IMR-90 (cell line): Measurements from ENCODE around the gene GNB1L. TPM values are rescaled to one million over a fixed set of nuclear protein-coding genes. Genes with fewer than 3 reads are reported as not detected.

Experiments
- ATAC-seq: fragments of 200-7000 bp; cut with Tn5 transposase; 2 replicates; pipeline ENCODE4 v1.9.1; 2020; ENCODE audit warnings: low read depth, mild to moderate bottlenecking, moderate library complexity
- Bru-seq: library from RNA; stranded (reverse); fragments of 400-500 nt; gene quantifications from one replicate; lab custom pipeline; 2021; lab: Mats Ljungman, UMichigan
- BruChase-seq, 2 experiments: library from RNA; stranded (reverse); fragments of 400-500 nt; gene quantifications; one replicate each; lab custom pipeline; 2021; lab: Mats Ljungman, UMichigan
- BruUV-seq: library from RNA; stranded (reverse); fragments of 400-500 nt; replicated peaks from 2 replicates; lab custom pipeline; 2021; lab: Mats Ljungman, UMichigan
- CTCF ChIA-PET: fragments of 300-600 bp; formaldehyde crosslinking; extraction: SDS; loops from one replicate; lab custom pipeline; 2021; ENCODE audit warnings: antibody characterized with exemption; lab: Yijun Ruan, JAX
- POLR2A ChIA-PET: fragments of 300-600 bp; sonication (Branson Sonifier 250); formaldehyde crosslinking; loops from one replicate; lab custom pipeline; 2022; ENCODE audit warnings: antibody characterized with exemption; ENCODE audit not compliant: unreplicated experiment; lab: Charles Lee
- DNase-seq: peaks from one replicate; pipeline ENCODE4 v3.0.0; 2013
- H2AFZ ChIP-seq: replicated peaks from 2 replicates; pipeline ENCODE3; 2013; ENCODE audit warnings: low read length, mild to moderate bottlenecking; ENCODE audit not compliant: poor library complexity
- H2AK5ac ChIP-seq: 2 replicates; pipeline ENCODE4 v1.6.1; 2013; ENCODE audit warnings: low read depth, low read length, inconsistent platforms
- H2AK9ac ChIP-seq: replicated peaks from 2 replicates; pipeline ENCODE3; 2013; ENCODE audit warnings: mild to moderate bottlenecking, low read depth, low read length, moderate library complexity; ENCODE audit not compliant: poor library complexity
- H2BK120ac ChIP-seq: 2 replicates; pipeline ENCODE4 v1.6.1; 2013; ENCODE audit warnings: low read depth, low read length, inconsistent platforms
- H2BK15ac ChIP-seq: 3 replicates; pipeline ENCODE4 v1.6.1; 2013; ENCODE audit warnings: low read depth, low read length, inconsistent platforms
- H2BK20ac ChIP-seq: 2 replicates; pipeline ENCODE4 v1.6.1; 2013; ENCODE audit warnings: low read depth, mild to moderate bottlenecking, inconsistent platforms, low read length, moderate library complexity
- H2BK5ac ChIP-seq: 2 replicates; pipeline ENCODE4 v1.6.1; 2013; ENCODE audit warnings: mild to moderate bottlenecking, low read depth, low read length, inconsistent platforms; ENCODE audit not compliant: poor library complexity, severe bottlenecking
- H3K14ac ChIP-seq: replicated peaks from 2 replicates; pipeline ENCODE4 v1.6.1; 2013; ENCODE audit warnings: low read depth, low read length, inconsistent platforms
- H3K18ac ChIP-seq: 2 replicates; pipeline ENCODE4 v1.6.1; 2013; ENCODE audit warnings: low read depth, low read length, control low read depth
- H3K23ac ChIP-seq: 2 replicates; pipeline ENCODE4 v1.6.1; 2013; ENCODE audit warnings: low read depth, low read length, inconsistent platforms
- H3K27ac ChIP-seq: 2 replicates; pipeline ENCODE4 v1.5.1; 2013; ENCODE audit warnings: mild to moderate bottlenecking, control low read depth, low read length; ENCODE audit not compliant: insufficient read depth
- H3K27me3 ChIP-seq: 2 replicates; pipeline ENCODE4 v1.6.1; 2013; ENCODE audit warnings: low read length; ENCODE audit not compliant: control insufficient read depth, insufficient read depth
- H3K36me3 ChIP-seq: 2 replicates; pipeline ENCODE4 v1.6.1; 2013; ENCODE audit warnings: low read length, mixed read lengths; ENCODE audit not compliant: control insufficient read depth, insufficient read depth
- H3K4ac ChIP-seq: 2 replicates; pipeline ENCODE4 v1.6.1; 2013; ENCODE audit warnings: low read depth, low read length, inconsistent platforms
- H3K4me1 ChIP-seq: 2 replicates; pipeline ENCODE4 v1.6.1; 2013; ENCODE audit warnings: low read length, mixed read lengths; ENCODE audit not compliant: control insufficient read depth, insufficient read depth
- H3K4me2 ChIP-seq: 2 replicates; pipeline ENCODE4 v1.6.1; 2013; ENCODE audit warnings: low read depth, mild to moderate bottlenecking, control low read depth, low read length, moderate library complexity
- H3K4me3 ChIP-seq: 2 replicates; pipeline ENCODE4 v1.5.1; 2013; ENCODE audit warnings: low read depth, mild to moderate bottlenecking, control low read depth, low read length, moderate library complexity; ENCODE audit not compliant: insufficient read depth
- H3K56ac ChIP-seq: 2 replicates; pipeline ENCODE4 v1.6.1; 2013; ENCODE audit warnings: low read length, inconsistent platforms; ENCODE audit not compliant: insufficient read depth; ENCODE audit errors: extremely low read depth
- H3K79me1 ChIP-seq, 2 experiments: 2 replicates each; pipeline ENCODE4 v1.6.1; 2013; ENCODE audit warnings: low read length in 2 of 2, inconsistent platforms in 1 of 2, low read depth in 1 of 2
- H3K9ac ChIP-seq: 2 replicates; pipeline ENCODE4 v1.6.1; 2013; ENCODE audit warnings: low read depth, low read length, control low read depth
- H3K9me1 ChIP-seq: 2 replicates; pipeline ENCODE4 v1.6.1; 2013; ENCODE audit warnings: low read length, inconsistent platforms; ENCODE audit not compliant: insufficient read depth
- H3K9me3 ChIP-seq: 2 replicates; pipeline ENCODE4 v1.6.1; 2013; ENCODE audit warnings: low read length; ENCODE audit not compliant: control insufficient read depth, insufficient read depth
- H4K20me1 ChIP-seq: 2 replicates; pipeline ENCODE4 v1.6.1; 2013; ENCODE audit warnings: low read length, inconsistent platforms; ENCODE audit not compliant: insufficient read depth
- H4K5ac ChIP-seq: 2 replicates; pipeline ENCODE4 v1.6.1; 2013; ENCODE audit warnings: mild to moderate bottlenecking, low read depth, low read length, control low read depth
- H4K8ac ChIP-seq, 2 experiments: 2 replicates each; pipeline ENCODE4 v1.6.1; 2013; ENCODE audit warnings: low read depth in 2 of 2, low read length in 2 of 2, control low read depth in 1 of 2, inconsistent platforms in 1 of 2
- H4K91ac ChIP-seq: 2 replicates; pipeline ENCODE4 v1.6.1; 2013; ENCODE audit warnings: low read depth, low read length, inconsistent platforms; ENCODE audit not compliant: insufficient read depth
- BHLHE40 ChIP-seq: fragments of 150-350 bp; IDR thresholded peaks from 2 replicates; pipeline ENCODE4 v1.6.1; 2016; ENCODE audit warnings: mild to moderate bottlenecking, low read depth, low read length
- CEBPB ChIP-seq: IDR thresholded peaks from 2 replicates; pipeline ENCODE4 v1.6.1; 2012; ENCODE audit warnings: low read depth, low read length, improper control_type of control experiment
- CHD1 ChIP-seq: IDR thresholded peaks from 2 replicates; pipeline ENCODE4 v1.6.1; 2012; ENCODE audit warnings: low read depth, low read length, improper control_type of control experiment
- CTCF ChIP-seq: conservative IDR thresholded peaks from 2 replicates; pipeline ENCODE4 v1.5.1; 2012; ENCODE audit warnings: mild to moderate bottlenecking, low read depth, low read length, improper control_type of control experiment
- FOS ChIP-seq: fragments of 150-350 bp; IDR thresholded peaks from 2 replicates; pipeline ENCODE4 v1.6.1; 2016; ENCODE audit warnings: low read depth, low read length
- MAZ ChIP-seq: IDR thresholded peaks from 2 replicates; pipeline ENCODE4 v1.6.1; 2012; ENCODE audit warnings: low read depth, mild to moderate bottlenecking, low read length, improper control_type of control experiment, moderate library complexity, borderline replicate concordance
- MXI1 ChIP-seq: IDR thresholded peaks from 2 replicates; pipeline ENCODE4 v1.6.1; 2012; ENCODE audit warnings: low read depth, mild to moderate bottlenecking, low read length, moderate library complexity, borderline replicate concordance
- POLR2A ChIP-seq: IDR thresholded peaks from 2 replicates; pipeline ENCODE4 v1.6.1; 2012; ENCODE audit warnings: mild to moderate bottlenecking, low read depth, low read length
- RAD21 ChIP-seq: IDR thresholded peaks from 2 replicates; pipeline ENCODE4 v1.6.1; 2012; ENCODE audit warnings: low read length, improper control_type of control experiment
- RFX5 ChIP-seq: IDR thresholded peaks from 2 replicates; pipeline ENCODE4 v1.8.0; 2012; ENCODE audit warnings: low read depth, mild to moderate bottlenecking, low read length, moderate library complexity
- SMC3 ChIP-seq: fragments of 150-350 bp; IDR thresholded peaks from 2 replicates; pipeline ENCODE4 v1.6.1; 2016; ENCODE audit warnings: low read depth, mild to moderate bottlenecking, antibody characterized with exemption, low read length, moderate library complexity
- WGBS, 2 experiments: methylation state at CpG; one replicate each; pipeline versions ENCODE4 v1.1.5 to v1.1.7; 2013; ENCODE audit warnings: missing lambda C conversion rate in 2 of 2; ENCODE audit not compliant: insufficient read length in 1 of 2; ENCODE audit errors: extremely low coverage in 2 of 2; 5-methylcytosine and 5-hydroxymethylcytosine counted together
- dilution Hi-C: fragments of 300-500 bp; cut with HindIII; formaldehyde crosslinking; loops from one replicate; pipeline ENCODE4 v1.14.3; 2018; ENCODE audit warnings: low sequenced_read_pairs; ENCODE audit not compliant: unreplicated experiment
- in situ Hi-C: fragments of 300-500 bp; cut with MboI; formaldehyde crosslinking; loops from 3 replicates; pipeline ENCODE4 v1.14.3; 2019; ENCODE audit warnings: low sequenced_read_pairs, inconsistent platforms, mixed read lengths
- intact Hi-C: fragments of 100-400 bp; cut with micrococcal nuclease; formaldehyde crosslinking; loops from 2 replicates; pipeline ENCODE4 v1.10.0; 2022
- long read RNA-seq: library from polyadenylated mRNA; unstranded; transcript quantifications from one replicate; pipeline ENCODE4 v2.0.0, GENCODE V29; 2021; ENCODE audit not compliant: unreplicated experiment
- polyA plus RNA-seq, 3 experiments: library from polyadenylated mRNA; depleted of rRNA; stranded (reverse); fragments of >200 nt; gene quantifications; 2 replicates each; pipeline ENCODE4 v1.2.3, GENCODE V29; 2012; ENCODE audit warnings: low replicate concordance in 1 of 3
- total RNA-seq: library from RNA; depleted of rRNA; stranded (reverse); fragments of >200 nt; gene quantifications from 2 replicates; pipeline ENCODE4 v1.2.3, GENCODE V29; 2012; rRNA removed
- TF ChIP-seq, protein P1 (sequence below): fragments of 150-350 bp; IDR thresholded peaks from 2 replicates; pipeline ENCODE4 v1.6.1; 2017; ENCODE audit warnings: mild to moderate bottlenecking, antibody characterized with exemption, low read length, low read depth

The GNB1L gene, protein sequence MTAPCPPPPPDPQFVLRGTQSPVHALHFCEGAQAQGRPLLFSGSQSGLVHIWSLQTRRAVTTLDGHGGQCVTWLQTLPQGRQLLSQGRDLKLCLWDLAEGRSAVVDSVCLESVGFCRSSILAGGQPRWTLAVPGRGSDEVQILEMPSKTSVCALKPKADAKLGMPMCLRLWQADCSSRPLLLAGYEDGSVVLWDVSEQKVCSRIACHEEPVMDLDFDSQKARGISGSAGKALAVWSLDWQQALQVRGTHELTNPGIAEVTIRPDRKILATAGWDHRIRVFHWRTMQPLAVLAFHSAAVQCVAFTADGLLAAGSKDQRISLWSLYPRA
- total RNA-seq (1.7 and 2.5 TPM in 2 replicates), polyA plus RNA-seq (2012; rRNA removed) (4.4 and 5.5 TPM in 2 replicates), Bru-seq, nascent RNA (percentile 47 among the genes with signal in this experiment), BruChase-seq, experiment 1, labeled RNA remaining after a 6-hour chase (percentile 59 among the genes with signal in this experiment), BruChase-seq, experiment 2, labeled RNA remaining after a 2-hour chase (percentile 72 among the genes with signal in this experiment)
- polyA plus RNA-seq (2012; cell fraction: cytosol; rRNA removed): 5.3 and 8.3 TPM in 2 replicates
- polyA plus RNA-seq (2012; cell fraction: nucleus; rRNA removed; ENCODE audit: low replicate concordance): 3.5 and 12.3 TPM in 2 replicates
- long read RNA-seq, full-length matches to known transcripts: 3 of 14 reads
- long read RNA-seq, partial matches to known transcripts: 2 of 14 reads
- long read RNA-seq, other reads (novel, unspliced or antisense): 9 of 14 reads

DNA sequence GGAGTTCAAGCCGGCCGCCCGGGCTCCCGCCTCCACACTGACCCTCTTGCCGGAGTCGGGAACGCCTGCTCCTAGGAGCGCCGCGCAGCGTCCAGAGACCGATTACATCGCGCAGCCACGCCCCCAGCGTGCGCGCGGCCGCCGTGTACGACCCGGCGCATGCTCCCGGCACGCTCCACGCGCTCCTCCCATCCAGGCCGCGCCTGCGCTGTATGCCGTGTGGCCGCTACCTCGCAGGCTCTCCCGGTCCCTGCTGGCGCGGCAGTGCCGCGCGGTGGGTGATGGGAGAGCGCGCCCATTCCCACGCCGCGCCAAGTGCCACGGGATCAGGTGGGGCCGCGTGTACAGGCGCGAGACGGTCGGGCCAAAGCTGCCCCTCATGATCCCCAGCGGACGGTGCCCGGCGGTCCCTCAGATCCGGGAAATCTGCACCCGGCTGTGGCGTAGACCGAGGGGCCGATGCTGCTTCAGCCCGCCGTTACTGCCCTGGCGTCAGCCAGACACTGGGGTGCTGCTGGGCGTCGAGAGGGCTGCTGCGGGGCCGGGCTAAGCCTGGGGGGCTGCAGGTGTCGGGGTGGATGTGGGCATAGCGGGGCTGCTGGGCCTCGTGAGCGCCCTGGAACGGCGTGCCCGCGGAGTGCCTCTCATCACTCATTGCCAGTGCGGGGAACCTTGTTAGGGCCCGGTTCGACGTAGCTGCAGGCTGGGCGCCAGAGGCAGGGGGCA lies at the start of gene GNB1L, which contains the start of gene RTL10:
Gene GNB1L, minus strand, starts transcription at position 97 of the 726 bp plus-strand sequence. CDS start 33,519 bp downstream, outside the sequence.
Gene RTL10, minus strand, starts transcription at position 97 of the 726 bp plus-strand sequence. CDS start 2,613 bp downstream, outside the sequence.
- DNase-seq (peak; percentile 96), ATAC-seq (peak; percentile 94)
- peaks cover 16% of the 10 kb centered on the region for H3K4me1 ChIP-seq
- H3K4me2 ChIP-seq: peak within 1 kb of the TSS; percentile 97
- H2AK9ac ChIP-seq: peak within 1 kb of the TSS; percentile 95
- peaks cover 17% of the 10 kb centered on the region for H3K9me1 ChIP-seq
- H3K4ac ChIP-seq: peak within 1 kb of the TSS; percentile 96
- POLR2A ChIA-PET: no interaction called here
- peak within 1 kb of the TSS; percentile 90 for H3K9ac ChIP-seq
- peak within 1 kb of the TSS; percentile 50 for H2BK120ac ChIP-seq
- in situ Hi-C loops (no loop called here), intact Hi-C loops (loop anchor here (1.0 to 5.0 kb wide), 2 partner anchors 55 to 123 kb away; no protein-coding TSS in a partner anchor), dilution Hi-C loops (no loop called here)
- CTCF ChIA-PET: interaction anchor here (1.5 kb wide), 1 partner anchor 55 kb away, joined by 3 read pairs; no protein-coding TSS in a partner anchor
- no peaks in the 10 kb centered on the region for H3K27me3 ChIP-seq
- peak within 1 kb of the TSS; percentile 15; the same call in 1 of the 3 replicates for H2BK15ac ChIP-seq
- H2BK20ac ChIP-seq: peak within 1 kb of the TSS; percentile 10; the same call in 1 of the 2 replicates
- peak within 1 kb of the TSS; percentile 81 for H3K27ac ChIP-seq
- H3K14ac ChIP-seq: peak within 1 kb of the TSS; percentile 93
- H3K4me3 ChIP-seq: peak within 1 kb of the TSS; percentile 85
- WGBS, 2 experiments: 0% methylated on average over 50 of the region's 81 CpGs; no CpG with 5 or more reads in 1 of the 2 experiments
- peak within 1 kb of the TSS; percentile 95 for H4K91ac ChIP-seq
- peak within 1 kb of the TSS; percentile 81 for H3K23ac ChIP-seq
- peak within 1 kb of the TSS; percentile 90 for H2AFZ ChIP-seq
- peak within 1 kb of the TSS; percentile 80 for H3K56ac ChIP-seq
- no peaks in the 10 kb centered on the region for H3K9me3 ChIP-seq
- peak within 1 kb of the TSS; percentile 92 for H2AK5ac ChIP-seq
- peak within 1 kb of the TSS; percentile 90 for H2BK5ac ChIP-seq
- peak within 1 kb of the TSS; percentile 93 to 98 for H4K8ac ChIP-seq
- H4K5ac ChIP-seq: peak within 1 kb of the TSS; percentile 96
- H4K20me1 ChIP-seq: peaks cover 33% of the 10 kb centered on the region
- no TSS peak for BruUV-seq
- peaks cover 24% of the 10 kb centered on the region for H3K36me3 ChIP-seq
- peaks cover 17 to 63% of the 10 kb centered on the region in 2 experiments for H3K79me1 ChIP-seq
- peak within 1 kb of the TSS; percentile 46 for H3K18ac ChIP-seq
- TF ChIP-seq RAD21 (peak; percentile 29), POLR2A (peak; percentile 84), BHLHE40 (peak; percentile 77), MAZ (peak; percentile 31; the same call in 1 of the 2 replicates), FOS (no peak), RFX5 (no peak), CEBPB (no peak), SMC3 (no peak), CTCF (peak; percentile 27; the same call in 1 of the 2 replicates), CHD1 (no peak), MXI1 (peak; percentile 97)
- TF ChIP-seq, protein P1, sequence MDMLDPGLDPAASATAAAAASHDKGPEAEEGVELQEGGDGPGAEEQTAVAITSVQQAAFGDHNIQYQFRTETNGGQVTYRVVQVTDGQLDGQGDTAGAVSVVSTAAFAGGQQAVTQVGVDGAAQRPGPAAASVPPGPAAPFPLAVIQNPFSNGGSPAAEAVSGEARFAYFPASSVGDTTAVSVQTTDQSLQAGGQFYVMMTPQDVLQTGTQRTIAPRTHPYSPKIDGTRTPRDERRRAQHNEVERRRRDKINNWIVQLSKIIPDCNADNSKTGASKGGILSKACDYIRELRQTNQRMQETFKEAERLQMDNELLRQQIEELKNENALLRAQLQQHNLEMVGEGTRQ: peak; percentile 65
